Right cardiac atrium (tissue), 5 donors: ENCODE results near the gene NCOA1. TPM values are rescaled to one million over a fixed set of nuclear protein-coding genes. Genes with fewer than 3 reads are reported as not detected.

Experiments
- ATAC-seq, 2 donors: fragments of 200-7000 bp; cut with Tn5 transposase; one replicate each; pipeline versions ENCODE4 v1.8.0 to v1.9.1; 2020; ENCODE audit warnings: moderate library complexity in 2 of 2, mild to moderate bottlenecking in 1 of 2
- DNase-seq, 3 donors: peaks; one replicate each; pipeline ENCODE4 v3.0.0-alpha.2; 2020
- H3K27ac ChIP-seq: one replicate; pipeline ENCODE4 v1.5.1; 2013; ENCODE audit warnings: mild to moderate bottlenecking, low read length, control low read depth, moderate library complexity
- H3K27me3 ChIP-seq: one replicate; pipeline ENCODE4 v1.6.1; 2013; ENCODE audit not compliant: control insufficient read depth, insufficient read depth
- H3K4me1 ChIP-seq: one replicate; pipeline ENCODE4 v1.6.1; 2013; ENCODE audit warnings: low read length; ENCODE audit not compliant: control insufficient read depth, insufficient read depth
- H3K4me3 ChIP-seq: one replicate; pipeline ENCODE4 v1.5.1; 2013; ENCODE audit warnings: low read length, control low read depth
- H3K9me3 ChIP-seq: one replicate; pipeline ENCODE4 v1.6.1; 2013; ENCODE audit warnings: low read length; ENCODE audit not compliant: control insufficient read depth
- WGBS: extraction: QIAGEN DNeasy Blood & Tissue Kit; methylation state at CpG from one replicate; pipeline ENCODE4 v1.1.7; 2013; 5-methylcytosine and 5-hydroxymethylcytosine counted together
- intact Hi-C, 4 donors: fragments of 100-400 bp; cut with DNase I; formaldehyde crosslinking; loops; one replicate each; pipeline versions ENCODE4 v1.11.0 to v1.14.0; 2022 to 2023
- polyA plus RNA-seq: library from polyadenylated mRNA; stranded (reverse); fragments of 200-250 nt; gene quantifications from one replicate; pipeline ENCODE4 v1.2.3, GENCODE V29; 2013
- total RNA-seq, 4 donors: library from RNA; stranded (reverse); fragmentation: NEBNext Ultra II Directional; extraction: Animal tissue kit (Norgen Biotek cat#: 25700); gene quantifications; one replicate each; pipeline ENCODE4 v1.2.1, GENCODE V29; 2021
- donor health status: healthy with polysubstance abuse.
- donor health status: DM: no; HTN: yes; CAD: no.
- donor health status: DM: no; HTN: no; CAD: no.
- donor health status: DM: no; HTN: yes; CAD: no; lungs with severe emphysema.
- donor health status: DM: yes; HTN: yes; CAD: no.

Gene NCOA1
- total and polyA plus RNA-seq, 5 donors = 11.8 to 37.1 (median 34.6) TPM

GRCh38 chr2:24766609-24767008, 275.6 kb downstream of the NCOA1 start:
- H3K4me1 ChIP-seq = no peaks in the 10 kb centered on the region
- ATAC-seq (no peak), DNase-seq (no peak)
- no peaks in the 10 kb centered on the region for H3K27me3 ChIP-seq
- intact Hi-C loops = no loop called here
- H3K9me3 ChIP-seq = no peaks in the 10 kb centered on the region
- 72% methylated on average over 6 of the region's 6 CpGs for WGBS
- no peak overlapping the region for H3K4me3 ChIP-seq
- H3K27ac ChIP-seq = peak overlapping the region; percentile 38

DNA sequence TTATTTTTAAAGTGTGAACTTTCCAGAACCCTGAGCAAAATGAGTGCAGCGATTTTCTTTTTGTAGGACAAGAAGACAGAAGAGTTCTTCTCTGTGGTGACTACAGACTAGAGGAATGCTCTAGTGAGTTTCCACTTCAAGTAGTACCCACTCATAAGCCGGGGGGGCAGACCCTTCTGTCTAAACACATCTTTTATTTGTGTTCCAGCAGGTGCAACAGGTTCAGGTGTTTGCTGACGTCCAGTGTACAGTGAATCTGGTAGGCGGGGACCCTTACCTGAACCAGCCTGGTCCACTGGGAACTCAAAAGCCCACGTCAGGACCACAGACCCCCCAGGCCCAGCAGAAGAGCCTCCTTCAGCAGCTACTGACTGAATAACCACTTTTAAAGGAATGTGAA, 277.0 kb downstream of the NCOA1 start:
- 93% methylated on average over 5 of the region's 5 CpGs for WGBS
- ATAC-seq (no peak), DNase-seq (no peak)
- intact Hi-C loops = no loop called here
- Histone ChIP-seq H3K4me3 (no peak overlapping the region), H3K4me1 (no peaks in the 10 kb centered on the region), H3K27me3 (no peaks in the 10 kb centered on the region), H3K9me3 (no peaks in the 10 kb centered on the region), H3K27ac (peak overlapping the region; percentile 42)

DNA sequence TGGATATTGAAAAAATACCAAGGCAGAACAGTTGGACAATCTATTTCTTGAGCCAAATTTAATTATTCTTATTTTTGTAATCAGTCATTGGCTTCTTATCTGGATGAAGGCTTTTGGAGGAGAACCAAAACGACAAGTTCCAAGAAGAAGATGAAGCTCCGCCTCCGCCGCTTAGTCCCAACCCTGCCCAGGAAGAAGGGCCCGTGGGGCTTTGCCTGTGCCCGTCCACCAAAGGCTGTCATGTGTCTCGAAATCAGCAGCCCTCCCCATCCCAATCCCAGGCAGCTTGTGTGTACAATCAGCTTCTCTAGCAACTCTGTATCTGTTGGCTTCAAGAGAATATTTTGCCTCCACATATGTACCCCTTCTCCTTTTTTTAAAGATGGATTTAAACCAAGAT, 277.5 kb downstream of the NCOA1 start:
- Histone ChIP-seq H3K27me3 (no peaks in the 10 kb centered on the region), H3K4me1 (no peaks in the 10 kb centered on the region), H3K27ac (no peak overlapping the region), H3K9me3 (no peaks in the 10 kb centered on the region), H3K4me3 (no peak overlapping the region)
- intact Hi-C loops = no loop called here
- 54% methylated on average over 7 of the region's 7 CpGs for WGBS
- DNase-seq (peak; percentile 73 to 89 (median 86)), ATAC-seq (peak; percentile 77 to 88)

DNA sequence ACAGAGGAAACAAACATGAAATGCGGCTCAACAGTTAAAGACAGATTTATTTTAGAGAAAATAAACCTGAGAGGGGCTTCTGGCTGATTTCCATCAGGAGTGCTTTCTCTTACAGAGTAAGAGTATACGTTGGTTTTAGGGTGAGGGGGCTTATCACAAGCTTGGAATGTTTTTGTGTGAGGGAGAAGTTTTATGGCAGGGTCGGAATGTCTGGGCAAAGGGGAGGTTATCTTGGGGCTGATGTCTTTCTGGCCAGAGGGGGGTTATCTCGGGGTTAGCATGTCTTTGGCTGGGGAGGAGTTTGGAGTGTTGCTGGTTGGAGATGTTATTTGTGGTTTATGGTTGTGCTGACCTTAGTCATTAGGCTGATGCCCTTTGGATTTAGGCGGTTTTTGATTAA, 280.0 kb downstream of the NCOA1 start:
- H3K27ac ChIP-seq = no peak overlapping the region
- H3K4me1 ChIP-seq = no peaks in the 10 kb centered on the region
- DNase-seq = no peak
- intact Hi-C loops = no loop called here
- H3K9me3 ChIP-seq = no peaks in the 10 kb centered on the region
- ATAC-seq = no peak
- no peaks in the 10 kb centered on the region for H3K27me3 ChIP-seq
- 81% methylated on average over 5 of the region's 5 CpGs for WGBS
- H3K4me3 ChIP-seq = no peak overlapping the region

- Histone ChIP-seq H3K27me3 (no peaks in the 10 kb centered on the region), H3K4me3 (no peak overlapping the region), H3K4me1 (no peaks in the 10 kb centered on the region), H3K9me3 (no peaks in the 10 kb centered on the region), H3K27ac (no peak overlapping the region)
- DNase-seq = no peak
- no peak for ATAC-seq
- intact Hi-C loops = no loop called here
- 87% methylated on average over 5 of the region's 5 CpGs for WGBS
Measured at GRCh38 chr2:24771764-24772586, 280.9 kb downstream of the NCOA1 start.

GRCh38 chr2:24774373-24774772, 283.3 kb downstream of the NCOA1 start:
- H3K4me3 ChIP-seq = no peak overlapping the region
- intact Hi-C loops = no loop called here
- DNase-seq = no peak
- no peak overlapping the region for H3K27ac ChIP-seq
- no peaks in the 10 kb centered on the region for H3K9me3 ChIP-seq
- ATAC-seq = no peak
- no peaks in the 10 kb centered on the region for H3K27me3 ChIP-seq
- 76% methylated on average over 3 of the region's 3 CpGs for WGBS
- no peaks in the 10 kb centered on the region for H3K4me1 ChIP-seq

DNA sequence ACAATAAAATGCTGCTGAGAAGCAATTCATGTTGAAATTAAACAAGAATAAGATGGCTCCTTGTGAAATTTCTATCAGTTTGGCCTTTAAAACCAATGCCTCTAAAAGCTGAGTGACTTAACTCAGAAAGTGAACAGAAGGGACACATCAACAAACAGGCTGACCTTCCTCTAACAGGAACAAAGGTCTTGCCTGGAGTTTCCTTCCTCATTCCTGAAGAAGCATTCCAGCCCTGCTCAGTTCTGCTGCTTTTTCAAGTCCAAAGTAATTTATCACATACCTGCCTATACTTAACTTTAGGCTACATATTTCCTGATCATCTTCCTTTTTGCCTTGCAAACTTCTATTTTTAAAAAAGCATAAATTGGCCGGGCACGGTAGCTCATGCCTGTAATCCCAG, 288.1 kb downstream of the NCOA1 start:
- Histone ChIP-seq H3K27me3 (no peaks in the 10 kb centered on the region), H3K4me3 (no peak overlapping the region), H3K4me1 (no peaks in the 10 kb centered on the region), H3K27ac (no peak overlapping the region), H3K9me3 (no peaks in the 10 kb centered on the region)
- DNase-seq = no peak
- intact Hi-C loops = no loop called here
- WGBS = 71% methylated on average over 2 of the region's 2 CpGs
- ATAC-seq = no peak

- WGBS = 80% methylated on average over 3 of the region's 3 CpGs
- intact Hi-C loops = no loop called here
- H3K4me1 ChIP-seq = no peaks in the 10 kb centered on the region
- H3K27me3 ChIP-seq = no peaks in the 10 kb centered on the region
- no peak overlapping the region for H3K27ac ChIP-seq
- DNase-seq (no peak), ATAC-seq (no peak)
- H3K4me3 ChIP-seq = no peak overlapping the region
- no peaks in the 10 kb centered on the region for H3K9me3 ChIP-seq
Measured at GRCh38 chr2:24783641-24784040, 292.6 kb downstream of the NCOA1 start.

- H3K9me3 ChIP-seq = no peaks in the 10 kb centered on the region
- ATAC-seq (peak in 1 of 2 donors; percentile 38), DNase-seq (no peak)
- WGBS = 89% methylated on average over 6 of the region's 6 CpGs
- no peaks in the 10 kb centered on the region for H3K27me3 ChIP-seq
- no peaks in the 10 kb centered on the region for H3K4me1 ChIP-seq
- intact Hi-C loops = no loop called here
- H3K4me3 ChIP-seq = no peak overlapping the region
- H3K27ac ChIP-seq = no peak overlapping the region
Measured at GRCh38 chr2:24785671-24786321, 294.7 kb downstream of the NCOA1 start.

DNA sequence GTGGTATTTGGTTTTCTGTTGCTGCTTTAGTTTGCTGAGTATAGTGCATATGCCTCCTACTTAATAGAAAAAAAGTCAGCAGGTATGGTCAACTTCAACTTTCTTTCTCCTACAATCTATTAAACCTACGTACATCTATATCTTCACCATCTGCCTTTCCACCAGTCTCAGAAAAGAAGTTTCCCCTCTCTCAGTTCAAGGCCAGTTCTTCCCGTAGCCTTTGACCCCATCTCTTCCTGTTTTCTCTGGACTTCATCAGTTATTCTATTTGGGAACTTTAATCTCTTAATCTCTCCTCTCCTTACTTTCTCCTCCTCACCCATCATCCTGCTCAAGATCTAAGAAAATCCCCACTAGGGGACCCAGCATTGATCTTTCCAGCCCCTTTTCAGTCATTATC, 296.5 kb downstream of the NCOA1 start:
- H3K27ac ChIP-seq = no peak overlapping the region
- DNase-seq = no peak
- no peaks in the 10 kb centered on the region for H3K27me3 ChIP-seq
- intact Hi-C loops = no loop called here
- 60% methylated on average over 2 of the region's 2 CpGs for WGBS
- H3K4me1 ChIP-seq = no peaks in the 10 kb centered on the region
- ATAC-seq = no peak
- H3K9me3 ChIP-seq = no peaks in the 10 kb centered on the region
- no peak overlapping the region for H3K4me3 ChIP-seq

DNA sequence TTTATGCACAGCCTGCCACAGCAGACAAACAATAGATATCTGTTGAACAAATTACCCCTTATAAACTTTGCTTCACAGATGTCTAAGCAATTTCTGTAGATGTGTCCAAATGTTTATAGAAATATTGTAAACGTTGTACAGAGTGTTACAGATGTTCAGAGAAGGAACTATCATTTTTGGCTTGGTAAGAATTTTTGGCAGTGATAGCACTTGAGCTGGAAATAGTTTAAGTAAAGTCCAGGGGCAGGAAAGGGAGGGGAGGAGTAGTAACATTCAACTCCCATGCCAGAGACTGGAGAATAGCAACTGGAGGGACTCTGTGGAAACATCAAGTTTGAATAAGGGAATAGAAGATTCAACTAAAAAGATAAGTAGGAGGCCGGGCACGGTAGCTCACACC, 297.8 kb downstream of the NCOA1 start:
- Histone ChIP-seq H3K9me3 (no peaks in the 10 kb centered on the region), H3K27ac (no peak overlapping the region), H3K4me3 (no peak overlapping the region), H3K4me1 (peaks cover under 1% of the 10 kb centered on the region), H3K27me3 (no peaks in the 10 kb centered on the region)
- no peak for ATAC-seq
- intact Hi-C loops = no loop called here
- no peak for DNase-seq
- WGBS = 57% methylated on average over 3 of the region's 3 CpGs
